Transverse colon (tissue), 4 donors: Measurements from ENCODE around the gene HLA-G. TPM values are rescaled to one million over a fixed set of nuclear protein-coding genes. Genes with fewer than 3 reads are reported as not detected.

Experiments
- DNase-seq: peaks from one replicate; pipeline ENCODE4 v3.0.0-alpha.2; 2019
- H3K27ac ChIP-seq, 4 donors: fragments of 200-600 bp; sonication (generic); 2 replicates each; pipeline ENCODE4 v1.5.1; 2016 to 2018; ENCODE audit warnings: inconsistent platforms in 4 of 4
- H3K27me3 ChIP-seq: fragments of 200-600 bp; sonication (generic); 2 replicates; pipeline ENCODE4 v1.5.1; 2017; ENCODE audit warnings: inconsistent platforms
- H3K36me3 ChIP-seq, 4 donors: fragments of 200-600 bp; sonication (generic); 2 replicates each; pipeline ENCODE4 v1.5.1; 2017 to 2019; ENCODE audit warnings: inconsistent platforms in 4 of 4
- H3K4me1 ChIP-seq, 4 donors: fragments of 200-600 bp; sonication (generic); 2 replicates each; pipeline ENCODE4 v1.5.1; 2017 to 2020; ENCODE audit warnings: inconsistent platforms in 4 of 4
- H3K4me3 ChIP-seq, 4 donors: fragments of 200-600 bp; sonication (generic); 1 replicate in 1 of 4; 2 replicates in 3 of 4; pipeline versions ENCODE4 v1.5.1 to v1.6.1; 2017 to 2019; ENCODE audit warnings: inconsistent platforms in 4 of 4
- H3K9me3 ChIP-seq, 2 donors: fragments of 200-600 bp; sonication (generic); 2 replicates each; pipeline ENCODE4 v1.5.1; 2017 to 2019; ENCODE audit warnings: inconsistent platforms in 2 of 2
- CTCF ChIP-seq, 5 experiments: fragments of 200-600 bp in 3 of 5; fragments of 450-650 bp in 2 of 5; sonication (generic) in 3 of 5; IDR thresholded peaks; 1 replicate in 2 of 5; 2 replicates in 3 of 5; pipeline ENCODE4 v1.5.1; 2016 to 2017; ENCODE audit warnings: antibody characterized with exemption in 5 of 5, inconsistent platforms in 3 of 5, mild to moderate bottlenecking in 2 of 5, moderate library complexity in 1 of 5
- EP300 ChIP-seq: sonication (generic); formaldehyde crosslinking; IDR thresholded peaks from one replicate; pipeline ENCODE4 v1.6.1; 2017; ENCODE audit warnings: antibody characterized with exemption, low read depth
- POLR2A ChIP-seq: fragments of 450-650 bp; IDR thresholded peaks from one replicate; pipeline ENCODE4 v1.6.1; 2016; ENCODE audit warnings: antibody characterized with exemption, mild to moderate bottlenecking, moderate library complexity
- POLR2AphosphoS5 ChIP-seq, 3 donors: sonication (generic); formaldehyde crosslinking; IDR thresholded peaks; one replicate each; pipeline ENCODE4 v1.6.1; 2016; ENCODE audit warnings: antibody characterized with exemption in 3 of 3
- WGBS, 2 donors: methylation state at CpG; one replicate each; pipeline ENCODE4 v1.1.5; 2018; ENCODE audit warnings: low coverage in 1 of 2; 5-methylcytosine and 5-hydroxymethylcytosine counted together
- in situ Hi-C, 4 donors: fragments of 200-750 bp; cut with MboI; loops; one replicate each; pipeline versions ENCODE4 v1.15.0 to v1.15.1; 2017; ENCODE audit warnings: low sequenced_read_pairs in 3 of 4, low pct_ligation_motif_present in 1 of 4, low pct_unique_long_range_greater_than_20kb in 1 of 4
- intact Hi-C: fragments of 100-400 bp; cut with DNase I; formaldehyde crosslinking; loops from one replicate; pipeline ENCODE4 v1.15.1; 2023; ENCODE audit warnings: low total_unique reads
- total RNA-seq, 4 donors: library from RNA; depleted of rRNA; stranded (reverse); fragments of >200 nt; gene quantifications; one replicate each; pipeline ENCODE4 v1.1.0, GENCODE V29; 2016

HLA-G gene
- total RNA-seq, 4 donors from 2014 or later = not detected

- Histone ChIP-seq H3K27me3 (peaks cover 39% of the 10 kb centered on the region), H3K27ac (no peak overlapping the region), H3K4me3 (no peak overlapping the region), H3K36me3 (no peaks in the 10 kb centered on the region), H3K4me1 (no peaks in the 10 kb centered on the region), H3K9me3 (no peaks in the 10 kb centered on the region)
- no peak for DNase-seq
- intact Hi-C loops = no loop called here
- in situ Hi-C loops = loop anchor here in 2 of 4 donors (25.0 kb wide), 2 partner anchors 148 to 323 kb away; no protein-coding TSS in a partner anchor
- 43 to 93% methylated on average over 2 to 24 of the region's 24 CpGs for WGBS, 2 donors
- TF ChIP-seq POLR2AphosphoS5 (IDR thresholded peaks at IDR 0.05) (no peak), EP300 (no peak), CTCF (IDR thresholded peaks at IDR 0.05) (no peak), POLR2A (no peak)
Measured at GRCh38 chr6:29864037-29864810, 36.6 kb downstream of the HLA-G start.

GRCh38 chr6:29865631-29866030, 38.0 kb downstream of the HLA-G start:
- H3K27me3 ChIP-seq = peaks cover 34% of the 10 kb centered on the region
- TF ChIP-seq POLR2A (no peak), POLR2AphosphoS5 (IDR thresholded peaks at IDR 0.05) (no peak), EP300 (no peak), CTCF (IDR thresholded peaks at IDR 0.05) (no peak)

GRCh38 chr6:29870104-29870503, 42.5 kb downstream of the HLA-G start:
- intact Hi-C loops (no loop called here), in situ Hi-C loops (loop anchor here in 2 of 4 donors (25.0 kb wide), 2 partner anchors 142 to 317 kb away; no protein-coding TSS in a partner anchor)
- Histone ChIP-seq H3K4me3 (no peak overlapping the region), H3K36me3 (no peaks in the 10 kb centered on the region), H3K4me1 (no peaks in the 10 kb centered on the region), H3K27ac (no peak overlapping the region), H3K27me3 (peaks cover 11% of the 10 kb centered on the region), H3K9me3 (no peaks in the 10 kb centered on the region)
- TF ChIP-seq POLR2A (no peak), POLR2AphosphoS5 (IDR thresholded peaks at IDR 0.05) (no peak), EP300 (no peak)
- no peak for DNase-seq
- 38 to 58% methylated on average over 1 to 2 of the region's 2 CpGs for WGBS, 2 donors

More at GRCh38 chr6:29865631-29866030, 38.0 kb downstream of the HLA-G start:
- in situ Hi-C loops (loop anchor here in 2 of 4 donors (25.0 kb wide), 2 partner anchors 147 to 322 kb away; no protein-coding TSS in a partner anchor), intact Hi-C loops (no loop called here)
- H3K36me3 ChIP-seq = no peaks in the 10 kb centered on the region
- no peaks in the 10 kb centered on the region for H3K4me1 ChIP-seq
- H3K9me3 ChIP-seq = no peaks in the 10 kb centered on the region
- H3K27ac ChIP-seq = no peak overlapping the region
- 35% methylated on average over 1 of the region's 1 CpG; no CpG with 5 or more reads in 1 of the 2 donors for WGBS, 2 donors
- no peak for DNase-seq
- no peak overlapping the region for H3K4me3 ChIP-seq

- H3K27me3 ChIP-seq = peaks cover 3% of the 10 kb centered on the region
- DNase-seq = no peak
- no peaks in the 10 kb centered on the region for H3K36me3 ChIP-seq
- TF ChIP-seq POLR2AphosphoS5 (IDR thresholded peaks at IDR 0.05) = no peak
- TF ChIP-seq POLR2A = no peak
- no peak for TF ChIP-seq EP300
- TF ChIP-seq CTCF (IDR thresholded peaks at IDR 0.05) = no peak
- 57% methylated on average over 3 of the region's 3 CpGs; no CpG with 5 or more reads in 1 of the 2 donors for WGBS, 2 donors
- in situ Hi-C loops (loop anchor here in 2 of 4 donors (25.0 kb wide), 2 partner anchors 140 to 315 kb away; no protein-coding TSS in a partner anchor), intact Hi-C loops (no loop called here)
- no peak overlapping the region for H3K27ac ChIP-seq
- no peaks in the 10 kb centered on the region for H3K9me3 ChIP-seq
- H3K4me3 ChIP-seq = no peak overlapping the region
- no peaks in the 10 kb centered on the region for H3K4me1 ChIP-seq
Measured at GRCh38 chr6:29872791-29873190, 45.2 kb downstream of the HLA-G start.
